Esophagus muscularis mucosa (tissue), 3 donors: Measurements from ENCODE around the gene MRPS22.

Experiments used
- POLR2AphosphoS5 ChIP-seq, 2 donors: sonication (generic); formaldehyde crosslinking; IDR thresholded peaks; one replicate each; pipeline ENCODE4 v1.6.1; 2017; ENCODE audit warnings: antibody characterized with exemption in 2 of 2
- TF ChIP-seq, protein P1 (sequence below), 3 experiments: fragments of 200-600 bp in 2 of 3; fragments of 450-650 bp in 1 of 3; sonication (generic) in 2 of 3; IDR thresholded peaks; one replicate each; pipeline ENCODE4 v1.5.1; 2017 to 2019; ENCODE audit warnings: antibody characterized with exemption in 3 of 3, mild to moderate bottlenecking in 2 of 3, moderate library complexity in 1 of 3

- TF ChIP-seq, protein P1, sequence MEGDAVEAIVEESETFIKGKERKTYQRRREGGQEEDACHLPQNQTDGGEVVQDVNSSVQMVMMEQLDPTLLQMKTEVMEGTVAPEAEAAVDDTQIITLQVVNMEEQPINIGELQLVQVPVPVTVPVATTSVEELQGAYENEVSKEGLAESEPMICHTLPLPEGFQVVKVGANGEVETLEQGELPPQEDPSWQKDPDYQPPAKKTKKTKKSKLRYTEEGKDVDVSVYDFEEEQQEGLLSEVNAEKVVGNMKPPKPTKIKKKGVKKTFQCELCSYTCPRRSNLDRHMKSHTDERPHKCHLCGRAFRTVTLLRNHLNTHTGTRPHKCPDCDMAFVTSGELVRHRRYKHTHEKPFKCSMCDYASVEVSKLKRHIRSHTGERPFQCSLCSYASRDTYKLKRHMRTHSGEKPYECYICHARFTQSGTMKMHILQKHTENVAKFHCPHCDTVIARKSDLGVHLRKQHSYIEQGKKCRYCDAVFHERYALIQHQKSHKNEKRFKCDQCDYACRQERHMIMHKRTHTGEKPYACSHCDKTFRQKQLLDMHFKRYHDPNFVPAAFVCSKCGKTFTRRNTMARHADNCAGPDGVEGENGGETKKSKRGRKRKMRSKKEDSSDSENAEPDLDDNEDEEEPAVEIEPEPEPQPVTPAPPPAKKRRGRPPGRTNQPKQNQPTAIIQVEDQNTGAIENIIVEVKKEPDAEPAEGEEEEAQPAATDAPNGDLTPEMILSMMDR (IDR thresholded peaks at IDR 0.05) = no peak
- TF ChIP-seq POLR2AphosphoS5 (IDR thresholded peaks at IDR 0.05) = no peak
These were observed 16.0 kb upstream of the MRPS22 start for GRCh38 chr3:139327861-139328260.
